ENCODE measurements around the gene MRGPRD. TPM values are rescaled to one million over a fixed set of nuclear protein-coding genes. Genes with fewer than 3 reads are reported as not detected.

MRGPRD gene
- total RNA-seq, 1 donor from 2014 or later, result not detected

DNA sequence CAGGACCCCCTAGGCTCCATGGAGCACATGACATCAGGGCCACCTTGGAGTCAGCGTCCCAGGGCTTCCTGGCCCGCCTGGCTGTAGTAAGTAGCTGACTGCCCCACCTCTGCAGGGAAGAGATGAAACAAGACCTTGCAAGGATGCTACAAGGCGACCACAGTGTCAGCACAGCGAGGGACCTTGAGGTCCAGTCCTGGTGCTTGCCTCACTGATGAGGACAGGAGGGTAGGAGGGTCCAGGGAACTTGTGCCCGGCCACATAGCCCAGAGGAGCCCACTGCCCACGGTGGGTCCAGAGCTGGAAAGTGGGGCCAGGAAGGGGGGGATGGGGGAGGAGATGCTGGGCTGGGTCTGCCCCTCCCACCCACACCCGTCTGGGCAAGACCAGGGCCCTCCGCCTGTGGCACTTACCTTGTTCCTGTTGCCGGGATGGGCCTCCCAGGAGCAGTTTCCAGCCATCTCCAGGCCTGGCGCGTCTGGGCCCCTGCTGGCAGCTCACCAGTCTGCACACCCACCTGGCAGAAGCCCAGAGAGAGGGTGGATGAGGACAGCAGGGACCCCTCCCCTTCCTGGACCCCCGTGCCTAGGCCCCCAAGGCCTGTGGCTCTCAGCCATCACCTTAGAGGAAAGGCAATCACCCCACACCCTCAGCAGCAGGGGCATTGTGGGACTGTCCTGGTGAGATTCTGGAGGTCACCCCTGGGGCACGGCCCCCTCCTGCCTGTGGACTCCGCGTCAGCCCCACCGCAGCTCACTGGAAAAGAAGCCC, 28.8 kb upstream of the MRGPRD start:
- Mint-ChIP-seq H3K4me1 (ENCODE audit: low read depth, unreplicated experiment) (peaks cover 22% of the 10 kb centered on the region), H3K27me3 (ENCODE audit: low read depth, unreplicated experiment) (peaks cover 4% of the 10 kb centered on the region), H3K4me3 (ENCODE audit: unreplicated experiment) (no peak overlapping the region), H3K27ac (ENCODE audit: unreplicated experiment) (peak overlapping the region; percentile 47), H3K9me3 (ENCODE audit: unreplicated experiment) (peaks cover 2% of the 10 kb centered on the region), H3K36me3 (ENCODE audit: low read depth, unreplicated experiment) (no peaks in the 10 kb centered on the region)
- Histone ChIP-seq H3K79me2 (ENCODE audit: insufficient read depth, low read length) (no peaks in the 10 kb centered on the region), H3K4me3 (ENCODE audit: insufficient read depth, low read depth, low read length) (no peak overlapping the region), H3K36me3 (ENCODE audit: insufficient read depth, low read length) (no peaks in the 10 kb centered on the region), H3K9me3 (ENCODE audit: insufficient read depth, low read depth, low read length) (no peaks in the 10 kb centered on the region), H3K27me3 (ENCODE audit: insufficient read depth, low read length) (no peaks in the 10 kb centered on the region), H2AFZ (ENCODE audit: low read depth, low read length) (no peak overlapping the region), H4K20me1 (ENCODE audit: insufficient read depth, low read length) (no peaks in the 10 kb centered on the region), H3K9ac (ENCODE audit: low read length) (peak overlapping the region; percentile 65), H3K4me1 (ENCODE audit: insufficient read depth, low read length) (peaks cover 57% of the 10 kb centered on the region), H3K4me2 (ENCODE audit: low read length) (peak overlapping the region; percentile 74), H3K27ac (ENCODE audit: low read depth, low read length) (peak overlapping the region; percentile 76)
- no peak for TF ChIP-seq CTCF (IDR thresholded peaks at IDR 0.05; ENCODE audit: insufficient read depth, low read depth, low read length)
- no peak for TF ChIP-seq EZH2 (IDR thresholded peaks at IDR 0.05; ENCODE audit: insufficient read depth, low read length)
- no peak for DNase-seq (ENCODE audit: low read depth)
- FAIRE-seq, result no peak

GRCh38 chr11:69008737-69009440, 28.1 kb upstream of the MRGPRD start:
- H3K27ac Mint-ChIP-seq (ENCODE audit: unreplicated experiment), result peak overlapping the region; percentile 84
- H3K36me3 Mint-ChIP-seq (ENCODE audit: low read depth, unreplicated experiment), result no peaks in the 10 kb centered on the region
- no peak overlapping the region for H3K4me3 Mint-ChIP-seq (ENCODE audit: unreplicated experiment)
- Histone ChIP-seq H4K20me1 (ENCODE audit: insufficient read depth, low read length) (no peaks in the 10 kb centered on the region), H3K4me1 (ENCODE audit: insufficient read depth, low read length) (peaks cover 52% of the 10 kb centered on the region), H3K9me3 (ENCODE audit: insufficient read depth, low read depth, low read length) (no peaks in the 10 kb centered on the region), H3K27me3 (ENCODE audit: insufficient read depth, low read length) (no peaks in the 10 kb centered on the region), H3K27ac (ENCODE audit: low read depth, low read length) (peak overlapping the region; percentile 76), H3K4me3 (ENCODE audit: insufficient read depth, low read depth, low read length) (no peak overlapping the region), H2AFZ (ENCODE audit: low read depth, low read length) (no peak overlapping the region), H3K9ac (ENCODE audit: low read length) (peak overlapping the region; percentile 65), H3K4me2 (ENCODE audit: low read length) (peak overlapping the region; percentile 61), H3K79me2 (ENCODE audit: insufficient read depth, low read length) (no peaks in the 10 kb centered on the region), H3K36me3 (ENCODE audit: insufficient read depth, low read length) (no peaks in the 10 kb centered on the region)
- TF ChIP-seq CTCF (IDR thresholded peaks at IDR 0.05; ENCODE audit: insufficient read depth, low read depth, low read length), result no peak
- no peak for TF ChIP-seq EZH2 (IDR thresholded peaks at IDR 0.05; ENCODE audit: insufficient read depth, low read length)
- H3K27me3 Mint-ChIP-seq (ENCODE audit: low read depth, unreplicated experiment), result peaks cover 3% of the 10 kb centered on the region
- FAIRE-seq, result peak; percentile 86
- H3K9me3 Mint-ChIP-seq (ENCODE audit: unreplicated experiment), result peaks cover 2% of the 10 kb centered on the region
- peak; percentile 98 for DNase-seq (ENCODE audit: low read depth)
- peaks cover 22% of the 10 kb centered on the region for H3K4me1 Mint-ChIP-seq (ENCODE audit: low read depth, unreplicated experiment)
